ENCODE measurements around the gene RAB44. TPM values are rescaled to one million over a fixed set of nuclear protein-coding genes. Genes with fewer than 3 reads are reported as not detected.
A peak's percentile ranks its signal among the peaks of the same experiment; 100 is the strongest.

RAB44 gene
- total RNA-seq, 2 experiments from 2014 or later, result 0.15 to 0.25 TPM

- ChIA-PET CTCF (interaction anchor here (1.0 to 12.1 kb wide), 13 partner anchors 10 to 440 kb away, joined by 3 to 327 read pairs (median 11); partner anchors contain the start of genes MTCH1 and PPIL1), POLR2A (interaction anchor here (0.7 to 8.5 kb wide), 9 partner anchors 11 to 216 kb away, joined by 3 to 83 read pairs (median 5); partner anchors contain the start of genes MTCH1 and PPIL1)
- H3K27me3 Mint-ChIP-seq, result no peaks in the 10 kb centered on the region
- H3K4me3 Mint-ChIP-seq, result peak overlapping the region; percentile 52
- no peaks in the 10 kb centered on the region for H3K36me3 Mint-ChIP-seq (ENCODE audit: low read depth)
- peak; percentile 64 for DNase-seq
- H3K9me3 Mint-ChIP-seq, result no peaks in the 10 kb centered on the region
- H3K27ac Mint-ChIP-seq, result peak overlapping the region; percentile 83
- H3K4me1 Mint-ChIP-seq, result peaks cover 48% of the 10 kb centered on the region
Observed at GRCh38 chr6:36769676-36770499, 72.3 kb downstream of the RAB44 start.

DNA sequence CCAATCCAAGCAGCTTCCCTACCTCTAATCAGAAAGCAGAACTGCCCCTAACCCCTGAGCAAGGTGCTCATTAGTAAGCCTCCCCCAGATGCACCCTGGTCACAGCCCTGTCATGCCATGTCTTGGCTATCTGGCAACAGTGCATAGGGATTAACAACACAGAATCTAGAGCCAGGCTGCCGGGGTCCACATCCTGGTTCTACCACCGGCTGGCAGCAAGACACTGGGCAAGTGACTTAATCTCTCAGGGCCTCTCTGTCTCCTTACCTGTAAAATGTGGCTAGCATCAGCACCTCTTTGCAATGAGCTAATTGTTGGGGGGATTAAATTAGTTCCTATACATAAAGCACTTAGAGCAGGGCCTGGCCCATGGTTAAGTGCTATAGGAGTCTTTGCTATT lies 73.5 kb downstream of the RAB44 start:
- H3K27me3 Mint-ChIP-seq, result peaks cover 3% of the 10 kb centered on the region
- H3K27ac Mint-ChIP-seq, result peak overlapping the region; percentile 83
- no peak for DNase-seq
- H3K9me3 Mint-ChIP-seq, result no peaks in the 10 kb centered on the region
- ChIA-PET CTCF (interaction anchor here (0.8 to 12.1 kb wide), 5 partner anchors 12 to 438 kb away, joined by 4 to 327 read pairs (median 42); no protein-coding TSS in a partner anchor), POLR2A (interaction anchor here (1.0 to 8.5 kb wide), 3 partner anchors 10 to 115 kb away, joined by 3 to 83 read pairs (median 4); partner anchors contain the start of gene C6orf89)
- H3K4me3 Mint-ChIP-seq, result no peak overlapping the region
- no peaks in the 10 kb centered on the region for H3K36me3 Mint-ChIP-seq (ENCODE audit: low read depth)
- peaks cover 45% of the 10 kb centered on the region for H3K4me1 Mint-ChIP-seq

GRCh38 chr6:36772397-36772796 lies 74.8 kb downstream of the RAB44 start:
- Mint-ChIP-seq H3K27me3 (peaks cover 11% of the 10 kb centered on the region), H3K4me3 (no peak overlapping the region), H3K27ac (no peak overlapping the region), H3K4me1 (peaks cover 40% of the 10 kb centered on the region), H3K36me3 (ENCODE audit: low read depth) (no peaks in the 10 kb centered on the region), H3K9me3 (no peaks in the 10 kb centered on the region)
- CTCF ChIA-PET, result interaction anchor here (1.0 to 12.1 kb wide), 2 partner anchors 11 to 113 kb away, joined by 3 to 327 read pairs; no protein-coding TSS in a partner anchor
- POLR2A ChIA-PET, result interaction anchor here (1.0 to 1.4 kb wide), 3 partner anchors 10 to 80 kb away, joined by 3 to 6 read pairs (median 4); no protein-coding TSS in a partner anchor
- no peak for DNase-seq

- no peak for DNase-seq
- Mint-ChIP-seq H3K4me3 (no peak overlapping the region), H3K27ac (no peak overlapping the region), H3K4me1 (peaks cover 27% of the 10 kb centered on the region), H3K9me3 (no peaks in the 10 kb centered on the region), H3K27me3 (peaks cover 18% of the 10 kb centered on the region), H3K36me3 (ENCODE audit: low read depth) (no peaks in the 10 kb centered on the region)
- POLR2A ChIA-PET, result no interaction called here
- CTCF ChIA-PET, result interaction anchor here (0.7 to 12.1 kb wide), 3 partner anchors 9 to 244 kb away, joined by 3 to 327 read pairs (median 4); no protein-coding TSS in a partner anchor
Observed at GRCh38 chr6:36774331-36774730, 76.7 kb downstream of the RAB44 start.

DNA sequence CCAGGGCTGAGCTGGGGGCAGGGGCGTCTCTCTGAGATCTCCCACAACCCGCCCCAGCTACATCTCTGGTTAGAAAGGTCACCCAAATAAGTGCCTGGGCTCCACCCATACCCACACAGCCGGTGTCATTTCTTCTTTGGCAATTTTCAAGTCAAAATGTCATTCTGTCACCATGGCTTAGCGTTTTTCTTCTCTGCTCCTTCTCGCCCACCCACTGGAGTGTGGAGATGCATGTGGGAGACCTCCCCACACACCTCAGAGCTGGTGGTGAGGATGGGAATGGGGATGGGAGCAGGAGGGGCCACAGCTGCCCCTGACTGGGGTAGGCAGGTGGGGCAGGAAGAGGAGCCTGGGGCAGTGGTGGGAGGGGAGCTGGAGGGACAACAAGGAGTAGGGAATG lies 78.5 kb downstream of the RAB44 start:
- Mint-ChIP-seq H3K9me3 (no peaks in the 10 kb centered on the region), H3K4me3 (no peak overlapping the region), H3K4me1 (peaks cover 10% of the 10 kb centered on the region), H3K36me3 (ENCODE audit: low read depth) (no peaks in the 10 kb centered on the region), H3K27ac (no peak overlapping the region), H3K27me3 (peaks cover 22% of the 10 kb centered on the region)
- ChIA-PET CTCF (interaction anchor here (1.3 to 2.3 kb wide), 3 partner anchors 9 to 242 kb away, joined by 3 to 13 read pairs (median 4); no protein-coding TSS in a partner anchor), POLR2A (interaction anchor here (1.4 to 1.6 kb wide), 2 partner anchors 15 to 166 kb away, joined by 3 to 4 read pairs; no protein-coding TSS in a partner anchor)
- no peak for DNase-seq

GRCh38 chr6:36777801-36778200 lies 80.2 kb downstream of the RAB44 start:
- H3K9me3 Mint-ChIP-seq, result no peaks in the 10 kb centered on the region
- H3K27ac Mint-ChIP-seq, result no peak overlapping the region
- CTCF ChIA-PET, result interaction anchor here (8.7 kb wide), 1 partner anchor 21 kb away, joined by 120 read pairs; no protein-coding TSS in a partner anchor
- peaks cover 8% of the 10 kb centered on the region for H3K4me1 Mint-ChIP-seq
- POLR2A ChIA-PET, result interaction anchor here (7.1 kb wide), 1 partner anchor 10 kb away, joined by 83 read pairs; no protein-coding TSS in a partner anchor
- no peak overlapping the region for H3K4me3 Mint-ChIP-seq
- H3K36me3 Mint-ChIP-seq (ENCODE audit: low read depth), result no peaks in the 10 kb centered on the region
- no peak for DNase-seq
- H3K27me3 Mint-ChIP-seq, result peaks cover 22% of the 10 kb centered on the region

- Mint-ChIP-seq H3K27ac (no peak overlapping the region), H3K4me3 (no peak overlapping the region), H3K27me3 (peaks cover 22% of the 10 kb centered on the region), H3K36me3 (ENCODE audit: low read depth) (no peaks in the 10 kb centered on the region), H3K4me1 (peaks cover 10% of the 10 kb centered on the region), H3K9me3 (no peaks in the 10 kb centered on the region)
- POLR2A ChIA-PET, result interaction anchor here (7.1 kb wide), 1 partner anchor 11 kb away, joined by 83 read pairs; no protein-coding TSS in a partner anchor
- CTCF ChIA-PET, result interaction anchor here (0.9 to 9.4 kb wide), 5 partner anchors 10 to 161 kb away, joined by 3 to 327 read pairs (median 48); no protein-coding TSS in a partner anchor
- DNase-seq, result no peak
Observed at GRCh38 chr6:36779227-36779626, 81.6 kb downstream of the RAB44 start.

DNA sequence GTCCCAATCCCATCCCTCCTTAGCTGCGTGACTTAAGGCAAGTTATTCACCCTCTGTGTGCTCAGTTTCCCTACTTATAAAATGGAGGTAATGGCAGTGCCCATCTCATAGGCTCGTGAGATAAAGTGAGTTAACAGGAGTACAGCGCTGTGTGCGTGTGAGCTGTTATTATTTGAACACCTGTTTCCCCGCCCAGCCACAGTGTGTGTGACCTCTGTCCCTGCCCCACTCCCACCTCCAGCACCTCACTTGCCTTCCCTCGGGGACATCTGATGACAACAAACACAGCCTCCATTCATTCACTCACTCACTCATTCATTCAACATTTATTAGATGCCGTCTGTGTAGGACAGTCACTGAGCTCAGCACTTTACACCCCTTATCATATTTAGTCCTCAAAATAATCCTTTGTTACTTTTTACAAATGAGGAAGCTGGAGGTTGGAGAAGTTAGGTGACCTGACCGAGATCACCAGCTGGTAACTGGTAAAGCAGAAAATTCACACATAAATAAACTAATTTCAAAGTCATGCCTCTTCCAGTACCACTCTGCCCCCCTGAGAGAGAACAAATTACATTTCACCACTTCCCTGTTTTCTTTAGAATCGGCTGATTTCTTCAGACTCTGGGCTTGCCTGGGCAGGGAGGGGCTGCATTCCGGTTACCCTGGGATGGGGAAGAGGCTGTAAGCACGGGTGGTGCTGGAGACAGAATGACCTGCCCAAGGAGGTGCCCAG lies 83.0 kb downstream of the RAB44 start:
- ChIA-PET POLR2A (interaction anchor here (1.0 to 7.1 kb wide), 2 partner anchors 9 to 13 kb away, joined by 3 to 83 read pairs; no protein-coding TSS in a partner anchor), CTCF (interaction anchor here (0.5 to 9.4 kb wide), 7 partner anchors 12 to 912 kb away, joined by 3 to 327 read pairs (median 47); no protein-coding TSS in a partner anchor)
- Mint-ChIP-seq H3K27me3 (peaks cover 20% of the 10 kb centered on the region), H3K9me3 (no peaks in the 10 kb centered on the region), H3K36me3 (ENCODE audit: low read depth) (no peaks in the 10 kb centered on the region), H3K27ac (no peak overlapping the region), H3K4me3 (no peak overlapping the region), H3K4me1 (peaks cover 10% of the 10 kb centered on the region)
- DNase-seq, result no peak

GRCh38 chr6:36781669-36782068 lies 84.0 kb downstream of the RAB44 start:
- H3K4me1 Mint-ChIP-seq, result peaks cover 10% of the 10 kb centered on the region
- no peaks in the 10 kb centered on the region for H3K9me3 Mint-ChIP-seq
- H3K4me3 Mint-ChIP-seq, result no peak overlapping the region
- no peak for DNase-seq
- ChIA-PET POLR2A (interaction anchor here (1.0 to 7.1 kb wide), 4 partner anchors 8 to 14 kb away, joined by 3 to 83 read pairs (median 4); no protein-coding TSS in a partner anchor), CTCF (interaction anchor here (1.0 to 9.4 kb wide), 20 partner anchors 9 to 429 kb away, joined by 3 to 327 read pairs (median 9); partner anchors contain the start of gene PPIL1)
- no peak overlapping the region for H3K27ac Mint-ChIP-seq
- H3K36me3 Mint-ChIP-seq (ENCODE audit: low read depth), result no peaks in the 10 kb centered on the region
- H3K27me3 Mint-ChIP-seq, result peaks cover 18% of the 10 kb centered on the region

Other genes with a start within 250 kb of the RAB44 start
- 10 to 100 TPM; 88.9 to 93.2 TPM for gene STK38, start 150.3 kb upstream of the RAB44 start, total RNA-seq
- gene SRSF3, start 103.5 kb upstream of the RAB44 start, total RNA-seq, result 100 to 1,000 TPM; 384 to 385 TPM
- gene CDKN1A, start 19.1 kb upstream of the RAB44 start, total RNA-seq, result 100 to 1,000 TPM; 107 to 109 TPM
- 1 to 10 TPM; 4.0 TPM for gene CPNE5, start 141.6 kb downstream of the RAB44 start, total RNA-seq
- gene PPIL1, start 177.0 kb downstream of the RAB44 start, total RNA-seq, result 10 to 100 TPM; 22.8 to 24.3 TPM
- gene C6orf89, start 188.1 kb downstream of the RAB44 start, total RNA-seq, result 10 to 100 TPM; 51.8 to 53.8 TPM